Activated CD4-positive, alpha-beta T cell treated with anti-CD3 and anti-CD28 coated beads for 36 hours (primary cell): ENCODE measurements around the gene STX17. TPM values are rescaled to one million over a fixed set of nuclear protein-coding genes. Genes with fewer than 3 reads are reported as not detected.
A peak's percentile ranks its signal among the peaks of the same experiment; 100 is the strongest.

Experiments
- ATAC-seq: fragments of 200-7000 bp; cut with Tn5 transposase; one replicate; pipeline ENCODE4 v1.10.0; 2021; ENCODE audit warnings: mild to moderate bottlenecking, moderate library complexity
- CTCF ChIA-PET: fragments of 350-600 bp; sonication (Branson Sonifier 250); formaldehyde crosslinking; loops from one replicate; lab custom pipeline; 2021; ENCODE audit warnings: antibody characterized with exemption; lab: Charles Lee
- POLR2A ChIA-PET: fragments of 350-600 bp; sonication (Branson Sonifier 250); formaldehyde crosslinking; loops from one replicate; lab custom pipeline; 2021; ENCODE audit warnings: antibody characterized with exemption, inconsistent platforms; lab: Charles Lee
- DNase-seq: peaks from one replicate; pipeline ENCODE4 v3.0.0-alpha.2; 2020
- H3K27ac Mint-ChIP-seq: one replicate; pipeline ENCODE4 v1.8.0; 2021; ENCODE audit warnings: mixed read lengths
- H3K27me3 Mint-ChIP-seq: one replicate; pipeline ENCODE4 v1.8.0; 2021; ENCODE audit warnings: mixed read lengths
- H3K36me3 Mint-ChIP-seq: one replicate; pipeline ENCODE4 v1.8.0; 2021; ENCODE audit warnings: low read depth, mixed read lengths
- H3K4me1 Mint-ChIP-seq: one replicate; pipeline ENCODE4 v1.8.0; 2021; ENCODE audit warnings: mixed read lengths
- H3K4me3 Mint-ChIP-seq: one replicate; pipeline ENCODE4 v1.8.0; 2021; ENCODE audit warnings: mild to moderate bottlenecking, moderate library complexity, mixed read lengths
- H3K9me3 Mint-ChIP-seq: one replicate; pipeline ENCODE4 v1.8.0; 2021; ENCODE audit warnings: low read depth, mixed read lengths
- intact Hi-C, 2 experiments: fragments of 100-400 bp; cut with DNase I in 1 of 2; cut with micrococcal nuclease in 1 of 2; formaldehyde crosslinking; loops; one replicate each; pipeline versions ENCODE4 v1.14.2 to v1.15.1; 2022 to 2024; cut with DNase I, micrococcal nuclease
- total RNA-seq, 2 experiments: library from RNA; stranded (reverse); gene quantifications; one replicate each; pipeline ENCODE4 v1.2.3, GENCODE V29; 2021

The STX17 gene
- total RNA-seq, 2 experiments from 2014 or later = 32.8 to 35.2 TPM

GRCh38 chr9:99905833-99906402 is 536 bp upstream of the STX17 start:
- ATAC-seq (no peak), DNase-seq (no peak)
- Mint-ChIP-seq H3K9me3 (no peaks in the 10 kb centered on the region), H3K27ac (peak overlapping the region; percentile 74), H3K27me3 (peaks cover 2% of the 10 kb centered on the region), H3K36me3 (peaks cover 2% of the 10 kb centered on the region), H3K4me3 (peak overlapping the region; percentile 97), H3K4me1 (peaks cover 26% of the 10 kb centered on the region)
- intact Hi-C loops = loop anchor here (1.0 to 10.0 kb wide), 12 partner anchors 49 to 1924 kb away; partner anchors contain the start of genes INVS (in 2 of the 2), ANP32B (in 1 of the 2), ERP44 (in 1 of the 2) and MRPL50 (in 1 of the 2)
- ChIA-PET CTCF (interaction anchor here (0.7 to 1.6 kb wide), 10 partner anchors 9 to 500 kb away, joined by 3 to 6 read pairs (median 3); no protein-coding TSS in a partner anchor), POLR2A (interaction anchor here (0.6 kb wide), 2 partner anchors 16 to 68 kb away, joined by 3 read pairs; no protein-coding TSS in a partner anchor)

- ATAC-seq (no peak), DNase-seq (no peak)
- ChIA-PET CTCF (interaction anchor here (0.6 to 1.3 kb wide), 5 partner anchors 10 to 1856 kb away, joined by 3 to 7 read pairs (median 3); no protein-coding TSS in a partner anchor), POLR2A (interaction anchor here (0.6 to 1.1 kb wide), 3 partner anchors 64 to 187 kb away, joined by 3 to 5 read pairs (median 3); no protein-coding TSS in a partner anchor)
- Mint-ChIP-seq H3K36me3 (peaks cover 2% of the 10 kb centered on the region), H3K27ac (peak overlapping the region; percentile 96), H3K4me3 (peak overlapping the region; percentile 97), H3K27me3 (peaks cover 2% of the 10 kb centered on the region), H3K9me3 (no peaks in the 10 kb centered on the region), H3K4me1 (peaks cover 28% of the 10 kb centered on the region)
- intact Hi-C loops = loop anchor here in 1 of 2 experiments (2.0 to 10.0 kb wide), 8 partner anchors 100 to 1925 kb away; partner anchors contain the start of genes ANP32B, ERP44, INVS and MRPL50
These were observed 716 bp downstream of the STX17 start for GRCh38 chr9:99907208-99907532.

GRCh38 chr9:99911600-99911999 is 5.1 kb downstream of the STX17 start:
- no peak for ATAC-seq
- CTCF ChIA-PET = no interaction called here
- POLR2A ChIA-PET = no interaction called here
- peaks cover 32% of the 10 kb centered on the region for H3K4me1 Mint-ChIP-seq
- H3K9me3 Mint-ChIP-seq = no peaks in the 10 kb centered on the region
- H3K4me3 Mint-ChIP-seq = no peak overlapping the region
- intact Hi-C loops = no loop called here
- no peak for DNase-seq
- no peak overlapping the region for H3K27ac Mint-ChIP-seq
- H3K27me3 Mint-ChIP-seq = no peaks in the 10 kb centered on the region
- H3K36me3 Mint-ChIP-seq = peaks cover 15% of the 10 kb centered on the region

GRCh38 chr9:99916650-99917049 is 10.2 kb downstream of the STX17 start:
- ATAC-seq (no peak), DNase-seq (no peak)
- CTCF ChIA-PET = interaction anchor here (1.0 to 2.0 kb wide), 3 partner anchors 9 to 58 kb away, joined by 3 to 6 read pairs (median 5); no protein-coding TSS in a partner anchor
- intact Hi-C loops = no loop called here
- peaks cover 35% of the 10 kb centered on the region for H3K4me1 Mint-ChIP-seq
- no peak overlapping the region for H3K27ac Mint-ChIP-seq
- no peak overlapping the region for H3K4me3 Mint-ChIP-seq
- no peaks in the 10 kb centered on the region for H3K9me3 Mint-ChIP-seq
- no peaks in the 10 kb centered on the region for H3K27me3 Mint-ChIP-seq
- POLR2A ChIA-PET = no interaction called here
- H3K36me3 Mint-ChIP-seq = peaks cover 45% of the 10 kb centered on the region

- H3K27ac Mint-ChIP-seq = no peak overlapping the region
- ATAC-seq (no peak), DNase-seq (no peak)
- POLR2A ChIA-PET = no interaction called here
- no peaks in the 10 kb centered on the region for H3K27me3 Mint-ChIP-seq
- H3K4me3 Mint-ChIP-seq = no peak overlapping the region
- H3K4me1 Mint-ChIP-seq = peaks cover 36% of the 10 kb centered on the region
- H3K36me3 Mint-ChIP-seq = peaks cover 60% of the 10 kb centered on the region
- CTCF ChIA-PET = interaction anchor here (0.6 to 2.0 kb wide), 4 partner anchors 10 to 796 kb away, joined by 3 to 6 read pairs (median 5); no protein-coding TSS in a partner anchor
- no peaks in the 10 kb centered on the region for H3K9me3 Mint-ChIP-seq
- intact Hi-C loops = no loop called here
These were observed 11.7 kb downstream of the STX17 start for GRCh38 chr9:99918134-99918533.

GRCh38 chr9:99919930-99920329 is 13.5 kb downstream of the STX17 start:
- intact Hi-C loops = no loop called here
- no peak for ATAC-seq
- POLR2A ChIA-PET = no interaction called here
- peaks cover 33% of the 10 kb centered on the region for H3K4me1 Mint-ChIP-seq
- no peak overlapping the region for H3K27ac Mint-ChIP-seq
- H3K27me3 Mint-ChIP-seq = no peaks in the 10 kb centered on the region
- CTCF ChIA-PET = interaction anchor here (0.8 to 1.7 kb wide), 2 partner anchors 47 to 91 kb away, joined by 3 to 5 read pairs; no protein-coding TSS in a partner anchor
- H3K9me3 Mint-ChIP-seq = no peaks in the 10 kb centered on the region
- peaks cover 75% of the 10 kb centered on the region for H3K36me3 Mint-ChIP-seq
- no peak for DNase-seq
- H3K4me3 Mint-ChIP-seq = no peak overlapping the region

- CTCF ChIA-PET = no interaction called here
- no peaks in the 10 kb centered on the region for H3K27me3 Mint-ChIP-seq
- peaks cover 33% of the 10 kb centered on the region for H3K4me1 Mint-ChIP-seq
- POLR2A ChIA-PET = no interaction called here
- intact Hi-C loops = no loop called here
- H3K9me3 Mint-ChIP-seq = peaks cover 7% of the 10 kb centered on the region
- peaks cover 83% of the 10 kb centered on the region for H3K36me3 Mint-ChIP-seq
- no peak overlapping the region for H3K4me3 Mint-ChIP-seq
- ATAC-seq (peak; percentile 69), DNase-seq (no peak)
- no peak overlapping the region for H3K27ac Mint-ChIP-seq
These were observed 15.6 kb downstream of the STX17 start for GRCh38 chr9:99921875-99922710.

- no peak for DNase-seq
- Mint-ChIP-seq H3K9me3 (peaks cover 7% of the 10 kb centered on the region), H3K27me3 (no peaks in the 10 kb centered on the region), H3K36me3 (peaks cover 78% of the 10 kb centered on the region), H3K4me3 (no peak overlapping the region), H3K27ac (no peak overlapping the region), H3K4me1 (peaks cover 33% of the 10 kb centered on the region)
- no peak for ATAC-seq
- POLR2A ChIA-PET = no interaction called here
- CTCF ChIA-PET = no interaction called here
- intact Hi-C loops = no loop called here
These were observed 16.2 kb downstream of the STX17 start for GRCh38 chr9:99922711-99923030.

GRCh38 chr9:99925541-99925940 is 19.1 kb downstream of the STX17 start:
- peaks cover 60% of the 10 kb centered on the region for H3K36me3 Mint-ChIP-seq
- no peak overlapping the region for H3K27ac Mint-ChIP-seq
- peaks cover 7% of the 10 kb centered on the region for H3K9me3 Mint-ChIP-seq
- peaks cover 20% of the 10 kb centered on the region for H3K4me1 Mint-ChIP-seq
- H3K4me3 Mint-ChIP-seq = no peak overlapping the region
- DNase-seq = no peak
- intact Hi-C loops = no loop called here
- CTCF ChIA-PET = interaction anchor here (2.1 kb wide), 1 partner anchor 11 kb away, joined by 5 read pairs; no protein-coding TSS in a partner anchor
- ATAC-seq = no peak
- no peaks in the 10 kb centered on the region for H3K27me3 Mint-ChIP-seq
- POLR2A ChIA-PET = no interaction called here

- ATAC-seq (no peak), DNase-seq (no peak)
- no peak overlapping the region for H3K27ac Mint-ChIP-seq
- H3K9me3 Mint-ChIP-seq = peaks cover 7% of the 10 kb centered on the region
- H3K4me1 Mint-ChIP-seq = peaks cover 13% of the 10 kb centered on the region
- ChIA-PET POLR2A (no interaction called here), CTCF (interaction anchor here (0.6 kb wide), 1 partner anchor 322 kb away, joined by 3 read pairs; no protein-coding TSS in a partner anchor)
- no peak overlapping the region for H3K4me3 Mint-ChIP-seq
- no peaks in the 10 kb centered on the region for H3K27me3 Mint-ChIP-seq
- peaks cover 39% of the 10 kb centered on the region for H3K36me3 Mint-ChIP-seq
- intact Hi-C loops = no loop called here
These were observed 23.2 kb downstream of the STX17 start for GRCh38 chr9:99929652-99930051.

- Mint-ChIP-seq H3K27ac (no peak overlapping the region), H3K27me3 (no peaks in the 10 kb centered on the region), H3K9me3 (peaks cover 5% of the 10 kb centered on the region), H3K36me3 (peaks cover 30% of the 10 kb centered on the region), H3K4me1 (peaks cover 18% of the 10 kb centered on the region), H3K4me3 (no peak overlapping the region)
- CTCF ChIA-PET = interaction anchor here (0.8 to 2.2 kb wide), 4 partner anchors 11 to 158 kb away, joined by 3 to 8 read pairs (median 4); no protein-coding TSS in a partner anchor
- POLR2A ChIA-PET = no interaction called here
- ATAC-seq (no peak), DNase-seq (no peak)
- intact Hi-C loops = no loop called here
These were observed 24.8 kb downstream of the STX17 start for GRCh38 chr9:99931155-99931840.
